A549 (cell line): ENCODE measurements around the gene ZYG11B. TPM values are rescaled to one million over a fixed set of nuclear protein-coding genes. Genes with fewer than 3 reads are reported as not detected.

Experiments
- ATAC-seq, 2 experiments: fragments of 200-7000 bp in 1 of 2; fragments of >200 bp in 1 of 2; cut with Nextera tagmentation in 1 of 2; cut with Tn5 transposase in 1 of 2; 3 replicates each; pipeline versions ENCODE4 v1.8.0 to v1.9.1; 2018 to 2020; ENCODE audit warnings: mild to moderate bottlenecking in 1 of 2, moderate library complexity in 1 of 2
- CTCF ChIA-PET: fragments of 300-600 bp; sonication (Branson Sonifier 250); formaldehyde crosslinking; extraction: SDS; loops from one replicate; lab custom pipeline; 2021; ENCODE audit warnings: antibody characterized with exemption, inconsistent platforms; lab: Yijun Ruan, JAX
- POLR2A ChIA-PET: fragments of 350-600 bp; formaldehyde crosslinking; extraction: SDS; loops from one replicate; lab custom pipeline; 2021; ENCODE audit warnings: antibody characterized with exemption, inconsistent platforms; lab: Yijun Ruan, JAX
- DNase-seq, 2 experiments: peaks; one replicate each; pipeline versions ENCODE4 v3.0.0 to v3.0.0-alpha.2; 2011 to 2016; ENCODE audit warnings: low read depth in 1 of 2, low spot score in 1 of 2
- FAIRE-seq: peaks from 2 replicates; lab custom pipeline; 2011; peaks lifted over from hg19 to GRCh38; lab: Jason Lieb, UNC
- H3K27ac ChIP-seq, 2 experiments: fragments of >200 bp; sonication (Bioruptor Twin); formaldehyde crosslinking; 3 replicates each; pipeline ENCODE4 v1.5.1; 2016 to 2017
- H3K4me1 ChIP-seq: fragments of >200 bp; sonication (Bioruptor Twin); formaldehyde crosslinking; 3 replicates; pipeline ENCODE4 v1.6.1; 2016
- H3K4me2 ChIP-seq: fragments of >200 bp; sonication (Bioruptor Twin); formaldehyde crosslinking; 3 replicates; pipeline ENCODE4 v1.6.1; 2016
- H3K4me3 ChIP-seq: fragments of >200 bp; sonication (Bioruptor Twin); formaldehyde crosslinking; 3 replicates; pipeline ENCODE4 v1.5.1; 2016
- H3K9me3 ChIP-seq: fragments of >200 bp; sonication (Bioruptor Twin); formaldehyde crosslinking; 3 replicates; pipeline ENCODE4 v1.6.1; 2016
- BHLHE40 ChIP-seq: IDR thresholded peaks from 2 replicates; pipeline ENCODE4 v1.6.1; 2012; ENCODE audit warnings: low read depth, low read length, inconsistent platforms
- CEBPB ChIP-seq, 2 experiments: fragments of >200 bp in 1 of 2; sonication (Bioruptor Twin) in 1 of 2; formaldehyde crosslinking in 1 of 2; IDR thresholded peaks; 2 replicates each; pipeline ENCODE4 v1.6.1; 2012 to 2016
- CHD2 ChIP-seq: fragments of 150-350 bp; IDR thresholded peaks from 2 replicates; pipeline ENCODE4 v1.6.1; 2014; ENCODE audit warnings: low read length; ENCODE audit not compliant: partially characterized antibody
- E2F6 ChIP-seq: IDR thresholded peaks from 2 replicates; pipeline ENCODE4 v1.6.1; 2012; ENCODE audit warnings: low read depth, borderline replicate concordance
- EHMT2 ChIP-seq: fragments of 200-600 bp; sonication (generic); IDR thresholded peaks from 2 replicates; pipeline ENCODE4 v1.6.1; 2016; ENCODE audit warnings: antibody characterized with exemption, low read depth, mild to moderate bottlenecking, moderate library complexity
- EP300 ChIP-seq, 2 experiments: fragments of >200 bp; sonication (Bioruptor Twin); formaldehyde crosslinking; IDR thresholded peaks; 2 replicates in 1 of 2; 3 replicates in 1 of 2; pipeline ENCODE4 v1.6.1; 2016 to 2017
- ESRRA ChIP-seq: fragments of 150-350 bp; IDR thresholded peaks from 2 replicates; pipeline ENCODE4 v1.6.1; 2014; ENCODE audit warnings: mild to moderate bottlenecking, low read length, borderline replicate concordance
- FOSB ChIP-seq: fragments of 250-450 bp; sonication (Bioruptor Pico); IDR thresholded peaks from 2 replicates; pipeline ENCODE4 v1.5.0; 2020; ENCODE audit warnings: mild to moderate bottlenecking, moderate library complexity
- FOSL2 ChIP-seq, 2 experiments: fragments of 450-650 bp in 1 of 2; fragments of >200 bp in 1 of 2; sonication (Bioruptor Twin) in 1 of 2; formaldehyde crosslinking; IDR thresholded peaks; 2 replicates each; pipeline versions ENCODE4 v1.5.0 to v1.6.1; 2016 to 2020; ENCODE audit warnings: mild to moderate bottlenecking in 1 of 2, moderate library complexity in 1 of 2
- HEYL ChIP-seq: fragments of 250-450 bp; sonication (Bioruptor Pico); IDR thresholded peaks from 2 replicates; pipeline ENCODE4 v1.8.0; 2021; ENCODE audit warnings: mild to moderate bottlenecking, moderate library complexity
- HMGXB4 ChIP-seq: fragments of 250-450 bp; sonication (Bioruptor Pico); IDR thresholded peaks from 2 replicates; pipeline ENCODE4 v1.5.0; 2021; ENCODE audit warnings: mild to moderate bottlenecking, moderate library complexity, borderline replicate concordance
- JUN ChIP-seq, 2 experiments: fragments of >200 bp; sonication (Bioruptor Twin); formaldehyde crosslinking; IDR thresholded peaks; 2 replicates in 1 of 2; 3 replicates in 1 of 2; pipeline ENCODE4 v1.6.1; 2016 to 2017
- JUNB ChIP-seq: fragments of >200 bp; sonication (Bioruptor Twin); formaldehyde crosslinking; IDR thresholded peaks from 2 replicates; pipeline ENCODE4 v1.6.1; 2016
- KDM5A ChIP-seq: fragments of 200-600 bp; sonication (generic); IDR thresholded peaks from 2 replicates; pipeline ENCODE4 v1.6.1; 2016; ENCODE audit warnings: antibody characterized with exemption, mild to moderate bottlenecking
- MAX ChIP-seq: IDR thresholded peaks from 2 replicates; pipeline ENCODE4 v1.6.1; 2012
- MAZ ChIP-seq: fragments of 150-350 bp; IDR thresholded peaks from 2 replicates; pipeline ENCODE4 v1.6.1; 2014; ENCODE audit warnings: antibody characterized with exemption, low read depth, low read length, borderline replicate concordance
- NFE2L2 ChIP-seq: fragments of 150-350 bp; conservative IDR thresholded peaks from 2 replicates; pipeline ENCODE4 v1.6.1; 2014; ENCODE audit warnings: low read length
- NPAS2 ChIP-seq: fragments of 250-450 bp; sonication (Bioruptor Pico); IDR thresholded peaks from 2 replicates; pipeline ENCODE4 v1.8.0; 2022; ENCODE audit warnings: mild to moderate bottlenecking, moderate library complexity, borderline replicate concordance
- NR3C1 ChIP-seq: fragments of >200 bp; sonication (Bioruptor Twin); formaldehyde crosslinking; IDR thresholded peaks from 3 replicates; pipeline ENCODE4 v1.6.1; 2017
- PHF8 ChIP-seq: fragments of 200-600 bp; sonication (generic); IDR thresholded peaks from 2 replicates; pipeline ENCODE4 v1.6.1; 2016; ENCODE audit warnings: low read depth, mild to moderate bottlenecking, antibody characterized with exemption, moderate library complexity, borderline replicate concordance
- POLR2A ChIP-seq: IDR thresholded peaks from 2 replicates; pipeline ENCODE4 v1.6.1; 2012; ENCODE audit warnings: mild to moderate bottlenecking, low read length
- RCOR1 ChIP-seq: fragments of 150-350 bp; IDR thresholded peaks from 2 replicates; pipeline ENCODE4 v1.6.1; 2014; ENCODE audit warnings: antibody characterized with exemption, low read length, low read depth
- SREBF2 ChIP-seq: fragments of 450-650 bp; IDR thresholded peaks from 2 replicates; pipeline ENCODE4 v1.6.1; 2014; ENCODE audit warnings: mild to moderate bottlenecking, moderate library complexity
- USF2 ChIP-seq: fragments of 450-650 bp; IDR thresholded peaks from 2 replicates; pipeline ENCODE4 v1.6.1; 2014; ENCODE audit warnings: antibody characterized with exemption
- ZC3H11A ChIP-seq: fragments of 450-650 bp; IDR thresholded peaks from 2 replicates; pipeline ENCODE4 v1.6.1; 2014; ENCODE audit warnings: antibody characterized with exemption, mild to moderate bottlenecking
- ZSCAN20 ChIP-seq: fragments of 250-450 bp; sonication (Bioruptor Pico); IDR thresholded peaks from 2 replicates; pipeline ENCODE4 v1.8.0; 2022; ENCODE audit warnings: mild to moderate bottlenecking, moderate library complexity
- WGBS: methylation state at CpG from one replicate; pipeline ENCODE4 v1.1.6; 2017; ENCODE audit errors: missing lambda C conversion rate; 5-methylcytosine and 5-hydroxymethylcytosine counted together
- polyA plus RNA-seq, 4 experiments: library from polyadenylated mRNA; depleted of rRNA in 3 of 4; stranded (reverse); fragments of >200 nt; fragmentation: RNase III in 1 of 4; extraction: RNeasy Plus Mini Kit Qiagen cat#74134 plus additional on column Dnase treatment in 1 of 4; gene quantifications; 2 replicates in 3 of 4; 3 replicates in 1 of 4; pipeline ENCODE4 v1.2.3, GENCODE V29; 2011 to 2017
- TF ChIP-seq, protein P1 (sequence below): fragments of >200 bp; sonication (Bioruptor Twin); formaldehyde crosslinking; IDR thresholded peaks from 3 replicates; pipeline ENCODE4 v1.5.1; 2016
- TF ChIP-seq, protein P2 (sequence below): fragments of 150-350 bp; IDR thresholded peaks from 2 replicates; pipeline ENCODE4 v1.6.1; 2014; ENCODE audit warnings: low read depth, mild to moderate bottlenecking, low read length

The ZYG11B gene
- polyA plus RNA-seq, 2 of the 4 experiments (the other 2 are of a cell fraction), result 5.8 to 14.1 TPM

GRCh38 chr1:52679498-52679897, 46.8 kb upstream of the ZYG11B start:
- FAIRE-seq, result no peak
- no peaks in the 10 kb centered on the region for H3K4me1 ChIP-seq
- no peak for DNase-seq
- no peak overlapping the region for H3K4me3 ChIP-seq
- no peak for ATAC-seq
- ChIA-PET POLR2A (no interaction called here), CTCF (interaction anchor here (1.6 kb wide), 1 partner anchor 12 kb away, joined by 4 read pairs; no protein-coding TSS in a partner anchor)
- WGBS, result 86% methylated on average over 5 of the region's 5 CpGs
- no peak for TF ChIP-seq HEYL (CRISPR knock-in tag)
- TF ChIP-seq PHF8, result no peak
- TF ChIP-seq CHD2, result no peak
- TF ChIP-seq E2F6, result no peak
- no peak for TF ChIP-seq POLR2A
- TF ChIP-seq JUNB, result no peak
- no peak for TF ChIP-seq JUN (IDR thresholded peaks at IDR 0.05)
- no peak for TF ChIP-seq HMGXB4
- no peak for TF ChIP-seq USF2
- TF ChIP-seq, protein P1, sequence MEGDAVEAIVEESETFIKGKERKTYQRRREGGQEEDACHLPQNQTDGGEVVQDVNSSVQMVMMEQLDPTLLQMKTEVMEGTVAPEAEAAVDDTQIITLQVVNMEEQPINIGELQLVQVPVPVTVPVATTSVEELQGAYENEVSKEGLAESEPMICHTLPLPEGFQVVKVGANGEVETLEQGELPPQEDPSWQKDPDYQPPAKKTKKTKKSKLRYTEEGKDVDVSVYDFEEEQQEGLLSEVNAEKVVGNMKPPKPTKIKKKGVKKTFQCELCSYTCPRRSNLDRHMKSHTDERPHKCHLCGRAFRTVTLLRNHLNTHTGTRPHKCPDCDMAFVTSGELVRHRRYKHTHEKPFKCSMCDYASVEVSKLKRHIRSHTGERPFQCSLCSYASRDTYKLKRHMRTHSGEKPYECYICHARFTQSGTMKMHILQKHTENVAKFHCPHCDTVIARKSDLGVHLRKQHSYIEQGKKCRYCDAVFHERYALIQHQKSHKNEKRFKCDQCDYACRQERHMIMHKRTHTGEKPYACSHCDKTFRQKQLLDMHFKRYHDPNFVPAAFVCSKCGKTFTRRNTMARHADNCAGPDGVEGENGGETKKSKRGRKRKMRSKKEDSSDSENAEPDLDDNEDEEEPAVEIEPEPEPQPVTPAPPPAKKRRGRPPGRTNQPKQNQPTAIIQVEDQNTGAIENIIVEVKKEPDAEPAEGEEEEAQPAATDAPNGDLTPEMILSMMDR, result no peak
- TF ChIP-seq NPAS2 (CRISPR knock-in tag), result no peak
- no peak for TF ChIP-seq FOSB (CRISPR knock-in tag)
- TF ChIP-seq, protein P2, sequence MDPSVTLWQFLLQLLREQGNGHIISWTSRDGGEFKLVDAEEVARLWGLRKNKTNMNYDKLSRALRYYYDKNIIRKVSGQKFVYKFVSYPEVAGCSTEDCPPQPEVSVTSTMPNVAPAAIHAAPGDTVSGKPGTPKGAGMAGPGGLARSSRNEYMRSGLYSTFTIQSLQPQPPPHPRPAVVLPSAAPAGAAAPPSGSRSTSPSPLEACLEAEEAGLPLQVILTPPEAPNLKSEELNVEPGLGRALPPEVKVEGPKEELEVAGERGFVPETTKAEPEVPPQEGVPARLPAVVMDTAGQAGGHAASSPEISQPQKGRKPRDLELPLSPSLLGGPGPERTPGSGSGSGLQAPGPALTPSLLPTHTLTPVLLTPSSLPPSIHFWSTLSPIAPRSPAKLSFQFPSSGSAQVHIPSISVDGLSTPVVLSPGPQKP, result no peak
- TF ChIP-seq MAZ, result no peak
- TF ChIP-seq ZC3H11A, result no peak
- no peak for TF ChIP-seq RCOR1
- no peak overlapping the region for H3K4me2 ChIP-seq
- no peak overlapping the region; a peak in 1 of 6 replicates for H3K27ac ChIP-seq
- H3K9me3 ChIP-seq, result no peaks in the 10 kb centered on the region

GRCh38 chr1:52680353-52680752, 45.9 kb upstream of the ZYG11B start:
- FAIRE-seq (no peak), ATAC-seq (no peak), DNase-seq (no peak)
- no peak overlapping the region for H3K4me2 ChIP-seq
- H3K27ac ChIP-seq, result no peak overlapping the region
- 88% methylated on average over 3 of the region's 3 CpGs for WGBS
- ChIA-PET POLR2A (no interaction called here), CTCF (no interaction called here)
- H3K9me3 ChIP-seq, result no peaks in the 10 kb centered on the region
- H3K4me1 ChIP-seq, result no peaks in the 10 kb centered on the region
- no peak overlapping the region for H3K4me3 ChIP-seq
- TF ChIP-seq FOSB (CRISPR knock-in tag), result no peak
- no peak for TF ChIP-seq PHF8
- TF ChIP-seq FOSL2 (IDR thresholded peaks at IDR 0.05), result no peak
- no peak for TF ChIP-seq FOSL2 (CRISPR knock-in tag; IDR thresholded peaks at IDR 0.05)
- no peak for TF ChIP-seq SREBF2
- TF ChIP-seq HMGXB4, result no peak
- TF ChIP-seq ZSCAN20 (CRISPR knock-in tag), result no peak
- no peak for TF ChIP-seq BHLHE40
- no peak for TF ChIP-seq NFE2L2
- TF ChIP-seq KDM5A, result no peak
- TF ChIP-seq CEBPB (IDR thresholded peaks at IDR 0.05), result no peak
- TF ChIP-seq MAX, result no peak
- TF ChIP-seq, protein P2, result no peak
- no peak for TF ChIP-seq EHMT2
- no peak for TF ChIP-seq EP300 (IDR thresholded peaks at IDR 0.05)
- TF ChIP-seq NR3C1, result no peak
- no peak for TF ChIP-seq ESRRA
